ENCODE data around the gene CNKSR3. TPM values are rescaled to one million over a fixed set of nuclear protein-coding genes. Genes with fewer than 3 reads are reported as not detected.

Gene CNKSR3
- total RNA-seq, 1 experiment from 2014 or later, result 12.1 TPM

- Histone ChIP-seq H3K36me3 (peaks cover 16% of the 10 kb centered on the region), H3K9me3 (no peaks in the 10 kb centered on the region; the same call in 1 of the 2 replicates), H3K4me3 (no peak overlapping the region), H3K27me3 (no peaks in the 10 kb centered on the region)
- DNase-seq, result no peak
Observed at GRCh38 chr6:154432533-154433476, 77.7 kb downstream of the CNKSR3 start.

- H3K9me3 ChIP-seq, result no peaks in the 10 kb centered on the region; the same call in 1 of the 2 replicates
- peaks cover 16% of the 10 kb centered on the region for H3K36me3 ChIP-seq
- DNase-seq, result no peak
- H3K4me3 ChIP-seq, result no peak overlapping the region
- no peaks in the 10 kb centered on the region for H3K27me3 ChIP-seq
Observed at GRCh38 chr6:154430481-154430919, 80.0 kb downstream of the CNKSR3 start.

GRCh38 chr6:154429711-154430110, 80.8 kb downstream of the CNKSR3 start:
- H3K4me3 ChIP-seq, result no peak overlapping the region
- peaks cover 16% of the 10 kb centered on the region for H3K36me3 ChIP-seq
- no peak for DNase-seq
- no peaks in the 10 kb centered on the region for H3K27me3 ChIP-seq
- no peaks in the 10 kb centered on the region; the same call in 1 of the 2 replicates for H3K9me3 ChIP-seq

GRCh38 chr6:154428897-154429296, 81.6 kb downstream of the CNKSR3 start:
- peaks cover 16% of the 10 kb centered on the region for H3K36me3 ChIP-seq
- H3K9me3 ChIP-seq, result no peaks in the 10 kb centered on the region; the same call in 1 of the 2 replicates
- DNase-seq, result no peak
- no peak overlapping the region for H3K4me3 ChIP-seq
- no peaks in the 10 kb centered on the region for H3K27me3 ChIP-seq

- Histone ChIP-seq H3K9me3 (no peaks in the 10 kb centered on the region; the same call in 1 of the 2 replicates), H3K4me3 (no peak overlapping the region), H3K27me3 (no peaks in the 10 kb centered on the region), H3K36me3 (peaks cover 16% of the 10 kb centered on the region)
- DNase-seq, result no peak
Observed at GRCh38 chr6:154427446-154427845, 83.0 kb downstream of the CNKSR3 start.

- peaks cover 17% of the 10 kb centered on the region for H3K36me3 ChIP-seq
- DNase-seq, result no peak
- no peaks in the 10 kb centered on the region for H3K27me3 ChIP-seq
- no peak overlapping the region for H3K4me3 ChIP-seq
- H3K9me3 ChIP-seq, result no peaks in the 10 kb centered on the region
Observed at GRCh38 chr6:154426997-154427396, 83.5 kb downstream of the CNKSR3 start.

GRCh38 chr6:154425034-154425433, 85.5 kb downstream of the CNKSR3 start:
- Histone ChIP-seq H3K9me3 (no peaks in the 10 kb centered on the region), H3K27me3 (no peaks in the 10 kb centered on the region), H3K36me3 (peaks cover 12% of the 10 kb centered on the region), H3K4me3 (no peak overlapping the region)
- DNase-seq, result no peak

- peaks cover 21% of the 10 kb centered on the region for H3K36me3 ChIP-seq
- no peak overlapping the region for H3K4me3 ChIP-seq
- no peaks in the 10 kb centered on the region for H3K27me3 ChIP-seq
- peak; percentile 68 for DNase-seq
- no peaks in the 10 kb centered on the region for H3K9me3 ChIP-seq
Observed at GRCh38 chr6:154414021-154414813, 96.3 kb downstream of the CNKSR3 start.

GRCh38 chr6:154412106-154412820, 98.2 kb downstream of the CNKSR3 start:
- peaks cover 23% of the 10 kb centered on the region for H3K36me3 ChIP-seq
- no peaks in the 10 kb centered on the region for H3K9me3 ChIP-seq
- no peaks in the 10 kb centered on the region for H3K27me3 ChIP-seq
- DNase-seq, result no peak
- no peak overlapping the region for H3K4me3 ChIP-seq

GRCh38 chr6:154411076-154411475, 99.4 kb downstream of the CNKSR3 start:
- Histone ChIP-seq H3K36me3 (peaks cover 26% of the 10 kb centered on the region), H3K27me3 (no peaks in the 10 kb centered on the region), H3K4me3 (no peak overlapping the region), H3K9me3 (no peaks in the 10 kb centered on the region)
- no peak for DNase-seq

- Histone ChIP-seq H3K27me3 (no peaks in the 10 kb centered on the region), H3K4me3 (no peak overlapping the region), H3K36me3 (peaks cover 26% of the 10 kb centered on the region), H3K9me3 (no peaks in the 10 kb centered on the region)
- DNase-seq, result peak; percentile 86
Observed at GRCh38 chr6:154410619-154411072, 99.8 kb downstream of the CNKSR3 start.

GRCh38 chr6:154408891-154409500, 101.5 kb downstream of the CNKSR3 start:
- DNase-seq, result no peak
- Histone ChIP-seq H3K27me3 (no peaks in the 10 kb centered on the region), H3K4me3 (no peak overlapping the region), H3K36me3 (peaks cover 23% of the 10 kb centered on the region), H3K9me3 (no peaks in the 10 kb centered on the region)

- H3K36me3 ChIP-seq, result peaks cover 19% of the 10 kb centered on the region
- no peaks in the 10 kb centered on the region for H3K27me3 ChIP-seq
- no peak for DNase-seq
- no peak overlapping the region for H3K4me3 ChIP-seq
- no peaks in the 10 kb centered on the region for H3K9me3 ChIP-seq
Observed at GRCh38 chr6:154407440-154407839, 103.0 kb downstream of the CNKSR3 start.

- Histone ChIP-seq H3K4me3 (no peak overlapping the region), H3K27me3 (no peaks in the 10 kb centered on the region), H3K36me3 (peaks cover 19% of the 10 kb centered on the region), H3K9me3 (no peaks in the 10 kb centered on the region)
- no peak for DNase-seq
Observed at GRCh38 chr6:154406869-154407268, 103.6 kb downstream of the CNKSR3 start.

- no peaks in the 10 kb centered on the region for H3K27me3 ChIP-seq
- H3K36me3 ChIP-seq, result peaks cover 24% of the 10 kb centered on the region
Observed at GRCh38 chr6:154406301-154406700, 104.2 kb downstream of the CNKSR3 start.

GRCh38 chr6:154404791-154405400, 105.6 kb downstream of the CNKSR3 start:
- H3K27me3 ChIP-seq, result no peaks in the 10 kb centered on the region
- peak; percentile 41 for DNase-seq
- peaks cover 30% of the 10 kb centered on the region for H3K36me3 ChIP-seq
- peak overlapping the region; percentile 24 for H3K4me3 ChIP-seq
- H3K9me3 ChIP-seq, result no peaks in the 10 kb centered on the region

More at GRCh38 chr6:154406301-154406700, 104.2 kb downstream of the CNKSR3 start:
- Histone ChIP-seq H3K9me3 (no peaks in the 10 kb centered on the region), H3K4me3 (no peak overlapping the region)
- no peak for DNase-seq
